ENCODE data around the gene ASB2. TPM values are rescaled to one million over a fixed set of nuclear protein-coding genes. Genes with fewer than 3 reads are reported as not detected.

Gene ASB2
- polyA plus RNA-seq, 1 of the 3 experiments (the other 2 are of a cell fraction) = 0.15 TPM

GRCh38 chr14:93951635-93952540, 24.5 kb downstream of the ASB2 start:
- POLR2A ChIA-PET = no interaction called here
- Histone ChIP-seq H4K20me1 (ENCODE audit: insufficient read depth) (no peaks in the 10 kb centered on the region), H3F3A (replicated peaks; ENCODE audit: insufficient read depth) (no peaks in the 10 kb centered on the region), H3K9me2 (no peaks in the 10 kb centered on the region), H3K27me3 (ENCODE audit: insufficient read depth) (no peaks in the 10 kb centered on the region), H3K27ac (ENCODE audit: low read depth in 2 of 2, low read length in 1 of 2) (no peak overlapping the region), H3K9ac (no peak overlapping the region), H3K79me2 (ENCODE audit: insufficient read depth) (no peaks in the 10 kb centered on the region), H3K4me3 (ENCODE audit: low read depth in 2 of 2, low read length in 1 of 2) (no peak overlapping the region), H2AFZ (ENCODE audit: low read depth) (no peak overlapping the region), H3K4me2 (no peak overlapping the region), H3K36me3 (replicated peaks in 1 of 2; ENCODE audit: control insufficient read depth in 1 of 2, insufficient read depth in 2 of 2, low read length in 1 of 2) (no peaks in the 10 kb centered on the region), H3K9me3 (no peaks in the 10 kb centered on the region), H3K4me1 (ENCODE audit: control insufficient read depth in 1 of 2, insufficient read depth in 2 of 2, low read depth in 1 of 2, low read length in 1 of 2) (no peaks in the 10 kb centered on the region; a peak in 1 of 4 replicates)
- WGBS (ENCODE audit: low lambda C conversion rate) = 54% methylated on average over 5 of the region's 7 CpGs
- no peak for DNase-seq
- CTCF ChIA-PET = interaction anchor here (0.8 to 6.1 kb wide), 3 partner anchors 11 to 50 kb away, joined by 3 to 75 read pairs (median 4); no protein-coding TSS in a partner anchor
- TF ChIP-seq SMC3 (IDR thresholded peaks at IDR 0.05; ENCODE audit: low read depth, low read length) (no peak), MXI1 (IDR thresholded peaks at IDR 0.05; ENCODE audit: low read depth, low read length) (no peak), JUND (IDR thresholded peaks at IDR 0.05) (no peak), TCF12 (IDR thresholded peaks at IDR 0.05) (no peak), FOXJ3 (CRISPR knock-in tag; IDR thresholded peaks at IDR 0.05) (no peak), FOSL2 (IDR thresholded peaks at IDR 0.05; ENCODE audit: borderline replicate concordance, low read depth) (no peak), RXRA (IDR thresholded peaks at IDR 0.05; ENCODE audit: borderline replicate concordance, low read depth) (no peak), USF2 (IDR thresholded peaks at IDR 0.05; ENCODE audit: borderline replicate concordance, low read depth, low read length) (no peak), MAX (IDR thresholded peaks at IDR 0.05; ENCODE audit: low read depth) (no peak), RCOR1 (IDR thresholded peaks at IDR 0.05; ENCODE audit: low read length) (no peak), TEAD4 (IDR thresholded peaks at IDR 0.05; ENCODE audit: borderline replicate concordance, insufficient read depth) (no peak), NRF1 (IDR thresholded peaks at IDR 0.05; ENCODE audit: low read depth, low read length) (no peak), ZBTB33 (IDR thresholded peaks at IDR 0.05; ENCODE audit: borderline replicate concordance, low read depth) (no peak), IRF3 (IDR thresholded peaks at IDR 0.05; ENCODE audit: low read depth, low read length) (no peak), PBX3 (IDR thresholded peaks at IDR 0.05) (no peak), POLR2AphosphoS5 (IDR thresholded peaks at IDR 0.05; ENCODE audit: low read depth, low read length) (no peak), REST (IDR thresholded peaks at IDR 0.05; ENCODE audit: low read depth, low read length) (no peak)

Data from SK-N-SH (cell line).